GM12892 (cell line): ENCODE data around the gene SSBP4.

Source experiments
- POLR2A ChIP-seq: IDR thresholded peaks from 2 replicates; pipeline ENCODE4 v1.6.1; 2011; ENCODE audit warnings: low read depth, low read length, control low read depth
- POLR2AphosphoS5 ChIP-seq: IDR thresholded peaks from 2 replicates; pipeline ENCODE4 v1.6.1; 2011; ENCODE audit warnings: low read depth, low read length, control low read depth
- TAF1 ChIP-seq: IDR thresholded peaks from 2 replicates; pipeline ENCODE4 v1.6.1; 2011; ENCODE audit warnings: low read depth, mild to moderate bottlenecking, control low read depth, low read length, borderline replicate concordance

- no peak for TF ChIP-seq TAF1
- no peak for TF ChIP-seq POLR2AphosphoS5
- TF ChIP-seq POLR2A = no peak
These were observed 18.5 kb downstream of the SSBP4 start, which contains the start of gene ISYNA1 for GRCh38 chr19:18437491-18438330.
